GM12878 (cell line): Measurements from ENCODE around the gene PLA2G4E. TPM values are rescaled to one million over a fixed set of nuclear protein-coding genes. Genes with fewer than 3 reads are reported as not detected.
A peak's percentile ranks its signal among the peaks of the same experiment; 100 is the strongest.

Experiments used
- ATAC-seq: fragments of 200-7000 bp; cut with Tn5 transposase; 3 replicates; pipeline ENCODE4 v1.9.1; 2020; ENCODE audit warnings: mild to moderate bottlenecking, moderate library complexity
- BruUV-seq: library from RNA; stranded (reverse); fragments of 400-500 nt; replicated peaks from 2 replicates; lab custom pipeline; 2021; lab: Mats Ljungman, UMichigan
- CTCF ChIA-PET: fragments of 300-600 bp; sonication (Branson Sonifier 250); formaldehyde crosslinking; extraction: SDS; loops from one replicate; lab custom pipeline; 2021; ENCODE audit warnings: inconsistent platforms; lab: Yijun Ruan, JAX
- POLR2A ChIA-PET: fragments of 350-600 bp; formaldehyde crosslinking; extraction: SDS; loops from one replicate; lab custom pipeline; 2021; ENCODE audit warnings: inconsistent platforms; lab: Charles Lee
- RAD21 ChIA-PET: fragments of 300-600 bp; sonication (Branson Sonifier 250); formaldehyde crosslinking; loops from one replicate; lab custom pipeline; 2023; ENCODE audit warnings: antibody characterized with exemption; ENCODE audit not compliant: unreplicated experiment; lab: Charles Lee
- SMC1A ChIA-PET: fragments of 300-600 bp; sonication (Branson Sonifier 250); formaldehyde crosslinking; loops from one replicate; lab custom pipeline; 2023; ENCODE audit not compliant: unreplicated experiment, uncharacterized antibody; lab: Charles Lee
- DNase-seq: peaks from one replicate; pipeline ENCODE4 v3.0.0-alpha.2; 2011; ENCODE audit warnings: low read depth, low spot score
- FAIRE-seq: peaks from 3 replicates; lab custom pipeline; 2011; peaks lifted over from hg19 to GRCh38; lab: Jason Lieb, UNC
- H2AFZ ChIP-seq: 2 replicates; pipeline ENCODE4 v1.6.0; 2011; ENCODE audit warnings: low read depth, low read length, control low read depth; ENCODE audit not compliant: control insufficient read depth
- H3K27ac ChIP-seq: 2 replicates; pipeline ENCODE4 v1.5.1; 2011; ENCODE audit warnings: control low read depth; ENCODE audit not compliant: control insufficient read depth, insufficient read depth
- H3K27me3 ChIP-seq, 2 experiments: replicated peaks in 1 of 2; 2 replicates each; pipeline versions ENCODE4 v1.6.0 to v1.6.1; 2011; ENCODE audit warnings: low read length in 1 of 2; ENCODE audit not compliant: control insufficient read depth in 2 of 2, insufficient read depth in 2 of 2
- H3K36me3 ChIP-seq, 2 experiments: 2 replicates each; pipeline ENCODE4 v1.5.1; 2011; ENCODE audit warnings: low read length in 1 of 2; ENCODE audit not compliant: control insufficient read depth in 2 of 2, insufficient read depth in 2 of 2
- H3K4me1 ChIP-seq: 2 replicates; pipeline ENCODE4 v1.6.1; 2011; ENCODE audit warnings: mild to moderate bottlenecking, low read length, moderate library complexity, mixed read lengths; ENCODE audit not compliant: control insufficient read depth, insufficient read depth
- H3K4me2 ChIP-seq: 2 replicates; pipeline ENCODE4 v1.6.0; 2011; ENCODE audit warnings: control low read depth; ENCODE audit not compliant: control insufficient read depth, insufficient read depth
- H3K4me3 ChIP-seq: fragments of 200-600 bp; sonication (generic); 2 replicates; pipeline ENCODE4 v1.5.1; 2016
- H3K79me2 ChIP-seq: 2 replicates; pipeline ENCODE4 v1.6.0; 2011; ENCODE audit warnings: low read length; ENCODE audit not compliant: control insufficient read depth, insufficient read depth
- H3K9ac ChIP-seq: 2 replicates; pipeline ENCODE4 v1.8.0; 2011; ENCODE audit warnings: low read length, control low read depth, mixed read lengths; ENCODE audit not compliant: control insufficient read depth, insufficient read depth
- H3K9me3 ChIP-seq: replicated peaks from 3 replicates; pipeline ENCODE4 v1.5.1; 2011; ENCODE audit warnings: mild to moderate bottlenecking, low read length; ENCODE audit not compliant: control insufficient read depth, insufficient read depth
- H4K20me1 ChIP-seq: 2 replicates; pipeline ENCODE4 v1.6.0; 2011; ENCODE audit not compliant: control insufficient read depth, insufficient read depth
- POLR2A ChIP-seq: IDR thresholded peaks from 2 replicates; pipeline ENCODE4 v1.6.1; 2011; ENCODE audit warnings: low read depth, mild to moderate bottlenecking, low read length
- POLR2AphosphoS5 ChIP-seq: IDR thresholded peaks from 2 replicates; pipeline ENCODE4 v1.6.1; 2011; ENCODE audit warnings: mild to moderate bottlenecking, low read length, inconsistent platforms
- WGBS: methylation state at CpG from one replicate; pipeline ENCODE4 v1.1.6; 2016; ENCODE audit warnings: low lambda C conversion rate; ENCODE audit not compliant: insufficient replicate concordance, insufficient coverage; ENCODE audit errors: missing lambda C conversion rate; 5-methylcytosine and 5-hydroxymethylcytosine counted together
- in situ Hi-C: fragments of 300-500 bp; cut with MboI; formaldehyde crosslinking; loops from 9 replicates; pipeline ENCODE4 v1.14.3; 2018; ENCODE audit warnings: mixed read lengths
- intact Hi-C: fragments of 100-400 bp; cut with micrococcal nuclease; formaldehyde crosslinking; loops from one replicate; pipeline ENCODE4 v1.14.2; 2022; ENCODE audit not compliant: unreplicated experiment
- polyA plus RNA-seq, 11 experiments: library from polyadenylated mRNA; depleted of rRNA in 4 of 11; unstranded in 6 of 11; stranded (reverse) in 5 of 11; fragments of >200 nt; fragmentation: Nextera tagmentation in 4 of 11; fragmentation: Illumina TruSeq in 1 of 11; extraction: Ambion mirVana in 4 of 11; extraction: Trizol in 1 of 11; gene quantifications; 1 replicate in 1 of 11; 2 replicates in 10 of 11; pipeline versions ENCODE4 v1.2.1 to v1.2.3, GENCODE V29; 2011 to 2016; ENCODE audit warnings: inconsistent platforms in 2 of 11, missing spikeins in 2 of 11, low read depth in 1 of 11
- total RNA-seq, 4 experiments: library from RNA; depleted of rRNA in 3 of 4; stranded (reverse); fragments of >200 nt in 3 of 4; fragmentation: Illumina TruSeq in 1 of 4; extraction: Trizol in 1 of 4; gene quantifications; 2 replicates each; pipeline versions ENCODE4 v1.2.1 to v1.2.3, GENCODE V29; 2013 to 2021
- TF ChIP-seq, protein P1 (sequence below): fragments of 450-650 bp; formaldehyde crosslinking; IDR thresholded peaks from 2 replicates; pipeline ENCODE4 v1.4.0; 2020; ENCODE audit warnings: mild to moderate bottlenecking, moderate library complexity

PLA2G4E gene
- total and polyA plus RNA-seq, 10 of the 15 experiments (the other 5 are each of a cell fraction or from before 2014, with no cell fraction given) = 0.05 to 0.32 (median 0.06) TPM; not detected in 5

- peaks cover 25 to 30% of the 10 kb centered on the region in 2 experiments for H3K36me3 ChIP-seq
Observed at GRCh38 chr15:41950489-41950888, 70.4 kb downstream of the PLA2G4E start.

More at GRCh38 chr15:41950489-41950888, 70.4 kb downstream of the PLA2G4E start:
- ATAC-seq (peak; percentile 10; the same call in 2 of the 3 replicates), FAIRE-seq (no peak), DNase-seq (no peak)
- SMC1A ChIA-PET = interaction anchor here (1.3 kb wide), 1 partner anchor 10 kb away, joined by 6 read pairs; no protein-coding TSS in a partner anchor
- no peak overlapping the region for H3K9ac ChIP-seq
- no peaks in the 10 kb centered on the region for H4K20me1 ChIP-seq
- CTCF ChIA-PET = interaction anchor here (1.2 kb wide), 1 partner anchor 20 kb away, joined by 3 read pairs; no protein-coding TSS in a partner anchor
- H3K4me1 ChIP-seq = no peaks in the 10 kb centered on the region
- no peak overlapping the region for H3K4me2 ChIP-seq
- no peak overlapping the region for H3K27ac ChIP-seq
- POLR2A ChIA-PET = no interaction called here
- WGBS = 96% methylated on average over 5 of the region's 5 CpGs
- no peak overlapping the region for H3K4me3 ChIP-seq
- RAD21 ChIA-PET = no interaction called here
- no peaks in the 10 kb centered on the region for H3K27me3 ChIP-seq
- intact Hi-C loops = no loop called here
- H2AFZ ChIP-seq = no peak overlapping the region
- TF ChIP-seq, protein P1, sequence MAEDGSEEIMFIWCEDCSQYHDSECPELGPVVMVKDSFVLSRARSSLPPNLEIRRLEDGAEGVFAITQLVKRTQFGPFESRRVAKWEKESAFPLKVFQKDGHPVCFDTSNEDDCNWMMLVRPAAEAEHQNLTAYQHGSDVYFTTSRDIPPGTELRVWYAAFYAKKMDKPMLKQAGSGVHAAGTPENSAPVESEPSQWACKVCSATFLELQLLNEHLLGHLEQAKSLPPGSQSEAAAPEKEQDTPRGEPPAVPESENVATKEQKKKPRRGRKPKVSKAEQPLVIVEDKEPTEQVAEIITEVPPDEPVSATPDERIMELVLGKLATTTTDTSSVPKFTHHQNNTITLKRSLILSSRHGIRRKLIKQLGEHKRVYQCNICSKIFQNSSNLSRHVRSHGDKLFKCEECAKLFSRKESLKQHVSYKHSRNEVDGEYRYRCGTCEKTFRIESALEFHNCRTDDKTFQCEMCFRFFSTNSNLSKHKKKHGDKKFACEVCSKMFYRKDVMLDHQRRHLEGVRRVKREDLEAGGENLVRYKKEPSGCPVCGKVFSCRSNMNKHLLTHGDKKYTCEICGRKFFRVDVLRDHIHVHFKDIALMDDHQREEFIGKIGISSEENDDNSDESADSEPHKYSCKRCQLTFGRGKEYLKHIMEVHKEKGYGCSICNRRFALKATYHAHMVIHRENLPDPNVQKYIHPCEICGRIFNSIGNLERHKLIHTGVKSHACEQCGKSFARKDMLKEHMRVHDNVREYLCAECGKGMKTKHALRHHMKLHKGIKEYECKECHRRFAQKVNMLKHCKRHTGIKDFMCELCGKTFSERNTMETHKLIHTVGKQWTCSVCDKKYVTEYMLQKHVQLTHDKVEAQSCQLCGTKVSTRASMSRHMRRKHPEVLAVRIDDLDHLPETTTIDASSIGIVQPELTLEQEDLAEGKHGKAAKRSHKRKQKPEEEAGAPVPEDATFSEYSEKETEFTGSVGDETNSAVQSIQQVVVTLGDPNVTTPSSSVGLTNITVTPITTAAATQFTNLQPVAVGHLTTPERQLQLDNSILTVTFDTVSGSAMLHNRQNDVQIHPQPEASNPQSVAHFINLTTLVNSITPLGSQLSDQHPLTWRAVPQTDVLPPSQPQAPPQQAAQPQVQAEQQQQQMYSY (CRISPR knock-in tag) = no peak
- TF ChIP-seq POLR2AphosphoS5 (peak; percentile 51; the same call in 1 of the 2 replicates), POLR2A (peak; percentile 41)
- H3K79me2 ChIP-seq = peaks cover 20% of the 10 kb centered on the region
- in situ Hi-C loops = no loop called here
- TSS peak; percentile 51 for BruUV-seq
- H3K9me3 ChIP-seq = no peaks in the 10 kb centered on the region
